ENCODE measurements around the gene PSAP.

- TF ChIP-seq CTCF (IDR thresholded peaks at IDR 0.05 in 8 of 11, conservative IDR thresholded peaks at IDR 0.05 in 3 of 11) = no peak
- no peak for TF ChIP-seq POLR2A (IDR thresholded peaks at IDR 0.05)
- no peak for TF ChIP-seq POLR2AphosphoS5 (IDR thresholded peaks at IDR 0.05)
Measured at GRCh38 chr10:71780156-71780555, 70.9 kb downstream of the PSAP start.

Measured in spleen (tissue), 7 donors.